ENCODE results near the gene COL18A1.

Gene COL18A1

GRCh38 chr21:45535341-45536081 is 130.5 kb downstream of the COL18A1 start:
- no peak for DNase-seq (ENCODE audit: low read depth)

- DNase-seq (ENCODE audit: low read depth): no peak
Measured at GRCh38 chr21:45536301-45537081, 131.5 kb downstream of the COL18A1 start.

- DNase-seq (ENCODE audit: low read depth): no peak
Measured at GRCh38 chr21:45537111-45537745, 132.3 kb downstream of the COL18A1 start.

- DNase-seq (ENCODE audit: low read depth): no peak
Measured at GRCh38 chr21:45537746-45538291, 132.9 kb downstream of the COL18A1 start.

GRCh38 chr21:45538381-45539045 is 133.5 kb downstream of the COL18A1 start:
- no peak for DNase-seq (ENCODE audit: low read depth)

GRCh38 chr21:45539046-45539795 is 134.3 kb downstream of the COL18A1 start:
- no peak for DNase-seq (ENCODE audit: low read depth)

- no peak for DNase-seq (ENCODE audit: low read depth)
Measured at GRCh38 chr21:45539796-45540600, 135.0 kb downstream of the COL18A1 start.

- DNase-seq (ENCODE audit: low read depth): no peak
Measured at GRCh38 chr21:45540601-45540970, 135.6 kb downstream of the COL18A1 start.

GRCh38 chr21:45541221-45542039 is 136.5 kb downstream of the COL18A1 start:
- DNase-seq (ENCODE audit: low read depth): peak; percentile 42

- peak; percentile 48 for DNase-seq (ENCODE audit: low read depth)
Measured at GRCh38 chr21:45542242-45542666, 137.3 kb downstream of the COL18A1 start, which contains the start of gene SLC19A1. Gene SLC19A1, minus strand, starts transcription at chr21:45542440. Its CDS starts 4,481 bp downstream, at chr21:45537959.

GRCh38 chr21:45542667-45543370 is 137.9 kb downstream of the COL18A1 start:
- DNase-seq (ENCODE audit: low read depth): no peak

GRCh38 chr21:45543371-45543709 is 138.4 kb downstream of the COL18A1 start:
- DNase-seq (ENCODE audit: low read depth): no peak

- no peak for DNase-seq (ENCODE audit: low read depth)
Measured at GRCh38 chr21:45543710-45544448, 138.9 kb downstream of the COL18A1 start.

- DNase-seq (ENCODE audit: low read depth): no peak
Measured at GRCh38 chr21:45544449-45545235, 139.7 kb downstream of the COL18A1 start.

- DNase-seq (ENCODE audit: low read depth): no peak
Measured at GRCh38 chr21:45545236-45545570, 140.2 kb downstream of the COL18A1 start.

GRCh38 chr21:45545691-45546531 is 140.9 kb downstream of the COL18A1 start:
- no peak for DNase-seq (ENCODE audit: low read depth)
